HepG2 (cell line): Measurements from ENCODE around the gene SLC35D3. TPM values are rescaled to one million over a fixed set of nuclear protein-coding genes. Genes with fewer than 3 reads are reported as not detected.

Experiments
- ATAC-seq: fragments of 200-7000 bp; cut with Tn5 transposase; 3 replicates; pipeline ENCODE4 v1.9.1; 2020; ENCODE audit warnings: mild to moderate bottlenecking, moderate library complexity
- BruUV-seq: library from RNA; stranded (reverse); fragments of 400-500 nt; replicated peaks from 2 replicates; lab custom pipeline; 2021; lab: Mats Ljungman, UMichigan
- CTCF ChIA-PET: fragments of 300-600 bp; formaldehyde crosslinking; extraction: SDS; loops from one replicate; lab custom pipeline; 2021; ENCODE audit warnings: low total read pairs, inconsistent platforms, low intra/inter-chr PET ratio; lab: Yijun Ruan, JAX
- POLR2A ChIA-PET: fragments of 350-600 bp; sonication (Branson Sonifier 250); formaldehyde crosslinking; loops from one replicate; lab custom pipeline; 2020; ENCODE audit warnings: antibody characterized with exemption, inconsistent platforms; lab: Yijun Ruan, JAX
- DNase-seq: peaks from one replicate; pipeline ENCODE4 v3.0.0-alpha.2; 2015; ENCODE audit warnings: low spot score
- FAIRE-seq: peaks from 3 replicates; lab custom pipeline; 2011; peaks lifted over from hg19 to GRCh38; lab: Jason Lieb, UNC
- H2AFZ ChIP-seq: one replicate; pipeline ENCODE4 v1.6.1; 2011; ENCODE audit warnings: low read length, inconsistent platforms
- H3K27ac ChIP-seq: fragments of 300-600 bp; 3 replicates; pipeline ENCODE4 v1.8.0; 2011; ENCODE audit warnings: mixed run types, mild to moderate bottlenecking, mixed read lengths, low read length, inconsistent platforms; ENCODE audit not compliant: insufficient read depth; ENCODE audit errors: extremely low read length
- H3K27me3 ChIP-seq, 2 experiments: fragments of 200-600 bp in 1 of 2; 2 replicates in 1 of 2; 3 replicates in 1 of 2; pipeline versions ENCODE4 v1.6.0 to v1.8.0; 2011; ENCODE audit warnings: low read length in 2 of 2, mild to moderate bottlenecking in 2 of 2, moderate library complexity in 2 of 2, inconsistent platforms in 1 of 2; ENCODE audit not compliant: insufficient read depth in 2 of 2, control insufficient read depth in 1 of 2
- H3K36me3 ChIP-seq, 2 experiments: fragments of 200-600 bp in 1 of 2; replicated peaks in 1 of 2; 2 replicates in 1 of 2; 3 replicates in 1 of 2; pipeline versions ENCODE4 v1.5.1 to v1.8.0; 2011; ENCODE audit warnings: low read length in 2 of 2, inconsistent platforms in 1 of 2; ENCODE audit not compliant: insufficient read depth in 2 of 2, control insufficient read depth in 1 of 2
- H3K4me1 ChIP-seq: 2 replicates; pipeline ENCODE4 v1.5.1; 2012; ENCODE audit warnings: low read length, inconsistent platforms; ENCODE audit not compliant: insufficient read depth
- H3K4me2 ChIP-seq: 2 replicates; pipeline ENCODE4 v1.6.0; 2011; ENCODE audit warnings: low read depth, low read length, inconsistent platforms
- H3K4me3 ChIP-seq, 3 experiments: fragments of 200-600 bp in 1 of 3; sonication (generic), shearing (Covaris generic) in 1 of 3; replicated peaks in 1 of 3; 2 replicates each; pipeline ENCODE4 v1.5.1; 2011 to 2016; ENCODE audit warnings: low read length in 3 of 3, inconsistent platforms in 2 of 3, low read depth in 2 of 3, mild to moderate bottlenecking in 2 of 3, control low read depth in 1 of 3, mixed read lengths in 1 of 3; ENCODE audit not compliant: insufficient read depth in 1 of 3
- H3K79me2 ChIP-seq: one replicate; pipeline ENCODE4 v1.6.1; 2011; ENCODE audit warnings: low read length, inconsistent platforms; ENCODE audit not compliant: insufficient read depth
- H3K9ac ChIP-seq: 2 replicates; pipeline ENCODE4 v1.6.0; 2011; ENCODE audit warnings: mild to moderate bottlenecking, low read depth, low read length, inconsistent platforms; ENCODE audit not compliant: insufficient read depth
- H3K9me3 ChIP-seq: 2 replicates; pipeline ENCODE4 v1.5.1; 2012; ENCODE audit warnings: mild to moderate bottlenecking, low read length
- H4K20me1 ChIP-seq: 2 replicates; pipeline ENCODE4 v1.6.0; 2011; ENCODE audit warnings: inconsistent platforms, mild to moderate bottlenecking, low read length, moderate library complexity; ENCODE audit not compliant: insufficient read depth
- ATF7-NPFF ChIP-seq: sonication (generic); formaldehyde crosslinking; IDR thresholded peaks from 2 replicates; pipeline ENCODE4 v1.8.1; 2023; ENCODE audit warnings: mild to moderate bottlenecking, low read depth, missing genetic modification reagents, moderate library complexity
- FOSL1 ChIP-seq: sonication (generic); formaldehyde crosslinking; IDR thresholded peaks from 2 replicates; pipeline ENCODE4 v1.9.0; 2021; ENCODE audit warnings: missing genetic modification reagents, borderline replicate concordance
- FOXO1 ChIP-seq: sonication (generic); formaldehyde crosslinking; IDR thresholded peaks from 2 replicates; pipeline ENCODE4 v1.4.0; 2020; ENCODE audit warnings: missing genetic modification reagents
- PHF21A ChIP-seq: sonication (generic); formaldehyde crosslinking; IDR thresholded peaks from 2 replicates; pipeline ENCODE4 v1.5.0; 2020; ENCODE audit warnings: mild to moderate bottlenecking, missing genetic modification reagents
- SNAPC2 ChIP-seq: sonication (generic); formaldehyde crosslinking; IDR thresholded peaks from 2 replicates; pipeline ENCODE4 v1.8.1; 2022; ENCODE audit warnings: mild to moderate bottlenecking, missing genetic modification reagents
- ZIK1 ChIP-seq: sonication (generic); formaldehyde crosslinking; IDR thresholded peaks from 2 replicates; pipeline ENCODE4 v1.5.0; 2020; ENCODE audit warnings: mild to moderate bottlenecking, low read depth, missing genetic modification reagents, borderline replicate concordance
- ZNF207 ChIP-seq: fragments of 450-650 bp; IDR thresholded peaks from 2 replicates; pipeline ENCODE4 v1.6.1; 2016; ENCODE audit warnings: antibody characterized with exemption, borderline replicate concordance
- ZNF235 ChIP-seq: sonication (generic); formaldehyde crosslinking; IDR thresholded peaks from 2 replicates; pipeline ENCODE4 v1.8.1; 2023; ENCODE audit warnings: mild to moderate bottlenecking, missing genetic modification reagents, borderline replicate concordance
- ZNF264 ChIP-seq: sonication (generic); formaldehyde crosslinking; IDR thresholded peaks from 2 replicates; pipeline ENCODE4 v1.4.0; 2020; ENCODE audit warnings: missing genetic modification reagents
- ZNF496 ChIP-seq: sonication (generic); formaldehyde crosslinking; IDR thresholded peaks from 2 replicates; pipeline ENCODE4 v1.8.1; 2023; ENCODE audit warnings: mild to moderate bottlenecking, moderate library complexity, missing genetic modification reagents; ENCODE audit not compliant: insufficient replicate concordance
- ZNF672 ChIP-seq: sonication (generic); formaldehyde crosslinking; IDR thresholded peaks from 2 replicates; pipeline ENCODE4 v1.8.1; 2022; ENCODE audit warnings: missing genetic modification reagents
- ZSCAN20 ChIP-seq: sonication (generic); formaldehyde crosslinking; IDR thresholded peaks from 2 replicates; pipeline ENCODE4 v1.4.0; 2020; ENCODE audit warnings: missing genetic modification reagents, mild to moderate bottlenecking, borderline replicate concordance
- WGBS: methylation state at CpG from one replicate; pipeline ENCODE4 v1.1.6; 2017; ENCODE audit warnings: low lambda C conversion rate; 5-methylcytosine and 5-hydroxymethylcytosine counted together
- in situ Hi-C: cut with HindIII; loops from 2 replicates; pipeline ENCODE4 v1.10.0; 2017; ENCODE audit warnings: low pct_unique_long_range_greater_than_20kb; ENCODE audit not compliant: extremely low pct_ligation_motif_present
- intact Hi-C: fragments of 100-400 bp; cut with micrococcal nuclease; formaldehyde crosslinking; loops from one replicate; pipeline ENCODE4 v1.10.0; 2022; ENCODE audit not compliant: unreplicated experiment
- polyA plus RNA-seq, 8 experiments: library from polyadenylated mRNA; depleted of rRNA in 3 of 8; stranded (reverse) in 7 of 8; unstranded in 1 of 8; fragments of >200 nt; fragmentation: Illumina TruSeq in 4 of 8; extraction: Trizol in 4 of 8; gene quantifications; 2 replicates each; pipeline versions ENCODE4 v1.2.1 to v1.2.3, GENCODE V29; 2011 to 2016; ENCODE audit warnings: low read depth in 4 of 8, missing spikeins in 1 of 8, mixed read lengths in 1 of 8; ENCODE audit not compliant: insufficient read depth in 1 of 8
- total RNA-seq, 5 experiments: library from RNA; depleted of rRNA; stranded (reverse); fragments of >200 nt; fragmentation: Illumina TruSeq; extraction: Trizol; gene quantifications; 2 replicates each; pipeline ENCODE4 v1.2.3, GENCODE V29; 2016; ENCODE audit warnings: low read depth in 1 of 5
- TF ChIP-seq, protein P1 (sequence below): IDR thresholded peaks from 2 replicates; pipeline ENCODE4 v1.6.1; 2016; ENCODE audit warnings: missing genetic modification reagents, missing compliant biosample characterization
- TF ChIP-seq, protein P2 (sequence below): sonication (generic); formaldehyde crosslinking; IDR thresholded peaks from 2 replicates; pipeline ENCODE4 v1.9.0; 2021; ENCODE audit warnings: missing genetic modification reagents, mild to moderate bottlenecking, borderline replicate concordance
- TF ChIP-seq, protein P3 (sequence below): sonication (generic); formaldehyde crosslinking; IDR thresholded peaks from 2 replicates; pipeline ENCODE4 v1.4.0; 2020; ENCODE audit warnings: mild to moderate bottlenecking, missing genetic modification reagents

The SLC35D3 gene
- total and polyA plus RNA-seq, 2 of the 13 experiments (the other 11 are each of a cell fraction or from before 2014, with no cell fraction given): not detected

DNA sequence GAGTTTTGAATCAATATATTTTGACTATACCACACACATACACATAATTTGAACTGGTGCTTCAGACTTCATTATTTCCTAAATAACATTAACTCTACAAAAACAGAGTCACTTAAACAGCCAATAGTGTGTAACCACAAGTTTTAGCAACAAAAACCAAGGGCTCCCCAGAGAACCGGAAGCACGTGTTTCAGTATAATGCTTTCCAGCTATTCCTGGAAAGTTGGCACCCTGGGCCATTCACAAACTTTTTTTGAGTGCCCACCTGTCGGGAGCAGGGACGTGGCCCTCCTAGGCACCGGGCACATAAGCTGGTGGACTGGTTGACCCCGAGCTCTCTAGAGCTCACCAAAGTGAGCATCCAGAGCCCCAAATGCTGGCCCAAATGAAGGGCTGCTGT lies 1.9 kb upstream of the SLC35D3 start (continued):
- no peak for TF ChIP-seq ZNF672 (CRISPR knock-in tag)
- no peak for TF ChIP-seq ZNF496
- TF ChIP-seq, all 625 proteins: peak for 0

DNA sequence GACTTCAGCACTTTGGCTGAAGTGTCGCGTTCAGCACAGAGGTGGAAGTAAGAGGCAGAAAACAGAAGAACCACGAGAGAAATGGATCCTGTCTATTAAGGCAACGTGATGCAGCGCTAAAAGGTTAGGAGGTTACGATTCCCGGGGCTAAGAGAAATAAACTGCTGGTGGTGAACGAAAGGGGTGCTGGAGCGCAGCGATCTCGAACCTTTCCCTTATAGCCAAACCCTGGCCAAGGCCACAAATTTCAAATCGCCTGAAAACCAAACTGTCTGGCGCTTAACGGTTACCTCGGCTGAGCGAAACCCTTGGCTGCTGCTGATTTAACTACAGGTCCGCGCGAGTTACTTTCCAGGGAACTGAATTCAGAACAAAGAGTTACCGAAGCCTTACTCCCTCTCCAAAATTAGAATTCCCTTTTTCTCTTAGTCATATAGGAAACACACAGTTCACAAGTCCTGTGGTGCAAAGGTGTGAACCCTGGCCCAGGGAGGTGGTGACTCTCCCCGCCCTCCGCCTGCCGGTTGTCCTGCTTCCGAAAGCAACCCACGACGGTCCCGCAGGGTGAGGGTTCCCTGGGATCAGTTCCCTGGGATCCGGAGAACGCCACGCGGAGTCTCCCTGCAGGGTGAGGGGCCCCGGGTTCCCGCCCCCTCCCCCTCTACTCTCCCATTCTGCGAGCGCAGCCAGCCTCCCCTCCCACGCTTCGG lies 1.3 kb upstream of the SLC35D3 start:
- H3K4me2 ChIP-seq: no peak overlapping the region
- peaks cover 8 to 50% of the 10 kb centered on the region in 2 experiments for H3K27me3 ChIP-seq
- no peaks in the 10 kb centered on the region for H3K4me1 ChIP-seq
- ChIA-PET POLR2A (no interaction called here), CTCF (no interaction called here)
- no peaks in the 10 kb centered on the region for H3K9me3 ChIP-seq
- H4K20me1 ChIP-seq: no peaks in the 10 kb centered on the region
- ATAC-seq (no peak), FAIRE-seq (no peak), DNase-seq (no peak)
- intact Hi-C loops (no loop called here), in situ Hi-C loops (loop anchor here (25.0 kb wide), 1 partner anchor 284 kb away; no protein-coding TSS in a partner anchor)
- H3K79me2 ChIP-seq: no peaks in the 10 kb centered on the region
- no TSS peak for BruUV-seq
- H2AFZ ChIP-seq: no peak overlapping the region
- H3K27ac ChIP-seq: no peak overlapping the region
- no peak overlapping the region for H3K4me3 ChIP-seq
- H3K9ac ChIP-seq: no peak overlapping the region
- 37% methylated on average over 37 of the region's 37 CpGs for WGBS
- H3K36me3 ChIP-seq: no peaks in the 10 kb centered on the region
- TF ChIP-seq ZSCAN20 (CRISPR knock-in tag) (no peak), ZNF264 (no peak), SNAPC2 (CRISPR knock-in tag) (no peak), ZIK1 (CRISPR knock-in tag) (no peak), ZNF207 (no peak), FOSL1 (CRISPR knock-in tag) (no peak), PHF21A (no peak), FOXO1 (CRISPR knock-in tag) (no peak), ZNF235 (no peak), ATF7-NPFF (no peak)
- TF ChIP-seq, protein P1, sequence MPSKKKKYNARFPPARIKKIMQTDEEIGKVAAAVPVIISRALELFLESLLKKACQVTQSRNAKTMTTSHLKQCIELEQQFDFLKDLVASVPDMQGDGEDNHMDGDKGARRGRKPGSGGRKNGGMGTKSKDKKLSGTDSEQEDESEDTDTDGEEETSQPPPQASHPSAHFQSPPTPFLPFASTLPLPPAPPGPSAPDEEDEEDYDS (CRISPR knock-in tag): no peak
- TF ChIP-seq, protein P2, sequence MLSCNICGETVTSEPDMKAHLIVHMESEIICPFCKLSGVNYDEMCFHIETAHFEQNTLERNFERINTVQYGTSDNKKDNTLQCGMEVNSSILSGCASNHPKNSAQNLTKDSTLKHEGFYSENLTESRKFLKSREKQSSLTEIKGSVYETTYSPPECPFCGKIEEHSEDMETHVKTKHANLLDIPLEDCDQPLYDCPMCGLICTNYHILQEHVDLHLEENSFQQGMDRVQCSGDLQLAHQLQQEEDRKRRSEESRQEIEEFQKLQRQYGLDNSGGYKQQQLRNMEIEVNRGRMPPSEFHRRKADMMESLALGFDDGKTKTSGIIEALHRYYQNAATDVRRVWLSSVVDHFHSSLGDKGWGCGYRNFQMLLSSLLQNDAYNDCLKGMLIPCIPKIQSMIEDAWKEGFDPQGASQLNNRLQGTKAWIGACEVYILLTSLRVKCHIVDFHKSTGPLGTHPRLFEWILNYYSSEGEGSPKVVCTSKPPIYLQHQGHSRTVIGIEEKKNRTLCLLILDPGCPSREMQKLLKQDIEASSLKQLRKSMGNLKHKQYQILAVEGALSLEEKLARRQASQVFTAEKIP (CRISPR knock-in tag): no peak
- TF ChIP-seq, protein P3, sequence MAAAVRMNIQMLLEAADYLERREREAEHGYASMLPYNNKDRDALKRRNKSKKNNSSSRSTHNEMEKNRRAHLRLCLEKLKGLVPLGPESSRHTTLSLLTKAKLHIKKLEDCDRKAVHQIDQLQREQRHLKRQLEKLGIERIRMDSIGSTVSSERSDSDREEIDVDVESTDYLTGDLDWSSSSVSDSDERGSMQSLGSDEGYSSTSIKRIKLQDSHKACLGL (CRISPR knock-in tag): no peak
